HG03103 (cell line): ENCODE data around the gene EPHB1.

Experiments
- ATAC-seq: cut with Tn5 transposase; IDR thresholded peaks from one replicate; pipeline ENCODE4 v1.9.1; 2021; ENCODE audit warnings: low read depth; ENCODE audit not compliant: unreplicated experiment

The EPHB1 gene

DNA sequence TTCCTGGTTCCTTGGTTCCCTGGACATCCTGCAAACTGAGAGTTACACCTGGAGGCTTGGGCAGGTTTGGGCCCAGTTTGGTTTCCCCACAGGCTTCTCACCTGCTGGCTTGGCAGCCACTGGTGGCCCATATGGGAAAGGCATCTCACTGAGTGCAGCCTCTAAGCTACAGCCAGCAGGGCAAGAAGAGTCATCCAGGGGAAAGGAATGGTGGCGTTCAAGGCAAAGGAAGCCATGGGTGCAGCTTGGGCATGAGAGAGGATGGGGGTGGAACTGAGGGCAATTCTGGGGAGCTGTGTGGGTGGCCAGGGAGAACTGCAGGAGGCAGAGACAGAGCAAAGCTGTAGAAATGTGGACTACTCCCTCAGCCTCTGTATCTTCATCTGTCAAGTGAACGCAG, 106.4 kb downstream of the EPHB1 start:
- ATAC-seq = no peak

DNA sequence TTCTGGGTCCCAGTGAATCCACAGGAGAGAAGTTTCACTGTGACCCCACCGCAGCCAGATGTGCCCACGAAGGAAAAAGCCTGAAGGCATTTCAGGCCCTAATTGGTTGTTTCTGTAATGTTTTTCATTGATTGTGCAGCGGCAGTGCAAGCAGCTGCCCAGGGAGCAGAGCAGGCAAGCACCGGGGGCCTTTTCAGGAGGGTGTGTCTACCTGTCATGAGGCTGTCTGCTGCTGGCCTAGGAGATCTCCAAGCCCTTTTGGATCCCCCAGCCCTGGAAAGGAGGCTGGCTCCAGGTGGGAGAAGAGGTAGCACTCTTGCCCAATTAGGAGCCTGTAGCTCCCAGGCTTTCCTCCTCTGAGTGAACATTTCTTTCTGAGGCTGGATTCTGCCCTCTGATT, 108.8 kb downstream of the EPHB1 start:
- ATAC-seq = peak; percentile 26

DNA sequence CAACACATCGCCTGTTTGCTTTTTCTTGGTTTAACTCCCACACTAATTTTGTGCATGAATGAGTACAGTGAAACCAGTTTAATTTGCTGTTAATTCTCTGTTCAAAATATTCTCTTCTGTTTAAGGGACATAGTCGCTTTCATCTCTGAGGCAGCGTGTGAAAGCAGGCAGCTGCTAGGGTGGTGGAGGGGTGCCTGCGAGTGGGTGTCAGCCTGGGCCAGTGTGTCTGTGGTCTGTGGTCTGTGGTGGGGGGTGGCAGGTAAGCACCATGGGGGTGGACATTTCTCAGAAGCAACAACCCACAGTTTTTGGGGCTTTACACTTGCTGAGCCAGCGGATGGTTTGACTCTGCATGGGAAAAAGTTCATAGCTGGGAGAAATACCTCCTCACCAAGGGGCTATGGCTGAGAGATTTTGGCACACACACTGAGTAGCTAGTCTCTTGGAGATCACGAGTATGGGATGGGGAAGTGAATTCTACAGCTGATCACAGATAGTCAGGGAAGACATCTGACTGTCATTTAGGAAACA, 109.2 kb downstream of the EPHB1 start:
- ATAC-seq = peak; percentile 82

DNA sequence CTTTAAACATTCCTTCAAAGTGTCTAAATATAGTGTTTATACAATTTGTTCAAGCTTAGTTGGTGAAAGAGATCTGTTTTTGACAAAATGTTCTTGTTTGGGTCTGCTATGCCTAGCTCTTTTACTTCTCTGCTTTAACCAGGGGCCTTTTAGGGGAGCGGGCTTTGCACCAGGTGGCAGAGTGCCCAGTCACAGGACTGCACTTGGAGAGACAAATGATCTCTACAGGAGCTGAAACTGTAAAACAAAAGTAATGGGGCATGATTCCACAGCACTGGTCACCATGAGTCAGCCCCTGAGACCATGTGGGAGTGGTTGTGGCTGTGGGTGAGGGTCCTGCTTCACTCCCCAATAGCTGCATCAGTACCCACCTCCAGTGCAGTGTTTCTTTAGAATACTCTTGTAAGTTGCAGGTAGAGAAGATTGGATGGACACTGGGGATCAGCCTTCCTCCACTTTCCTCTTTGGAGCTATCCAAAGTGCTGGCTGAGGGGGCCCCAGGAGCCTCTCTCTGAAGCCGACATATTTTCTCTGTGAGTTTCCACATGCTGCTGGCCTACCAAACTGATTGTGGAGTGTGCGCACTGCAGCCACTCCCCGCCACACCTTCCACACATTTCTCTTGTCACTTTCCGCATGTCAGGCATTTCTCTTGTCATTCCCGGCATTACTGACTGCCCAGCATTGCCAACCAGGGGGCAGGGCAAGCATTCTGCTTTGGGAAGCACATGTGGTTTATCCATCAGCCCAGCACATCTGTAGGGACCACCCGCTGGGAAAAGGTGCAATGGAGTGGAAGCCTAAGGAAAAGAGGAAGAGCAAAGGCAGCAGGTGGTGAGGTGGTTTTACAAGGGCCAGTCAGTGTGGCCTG, 110.0 kb downstream of the EPHB1 start:
- peak; percentile 21 for ATAC-seq

DNA sequence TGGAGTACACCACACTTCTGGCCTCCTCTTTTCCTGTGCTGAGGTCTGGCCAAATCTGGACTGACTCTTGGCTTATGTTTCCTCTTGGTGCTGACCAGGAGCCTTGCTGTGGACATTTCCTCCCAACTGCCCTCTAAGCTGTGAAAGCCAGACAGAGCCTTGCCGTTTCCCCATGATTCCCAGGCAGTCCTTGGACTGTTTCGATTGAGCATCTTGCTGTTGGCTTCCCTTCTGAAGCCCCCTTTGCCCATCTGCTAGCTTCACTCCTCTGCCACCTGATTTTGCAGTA, 110.5 kb downstream of the EPHB1 start:
- no peak for ATAC-seq

DNA sequence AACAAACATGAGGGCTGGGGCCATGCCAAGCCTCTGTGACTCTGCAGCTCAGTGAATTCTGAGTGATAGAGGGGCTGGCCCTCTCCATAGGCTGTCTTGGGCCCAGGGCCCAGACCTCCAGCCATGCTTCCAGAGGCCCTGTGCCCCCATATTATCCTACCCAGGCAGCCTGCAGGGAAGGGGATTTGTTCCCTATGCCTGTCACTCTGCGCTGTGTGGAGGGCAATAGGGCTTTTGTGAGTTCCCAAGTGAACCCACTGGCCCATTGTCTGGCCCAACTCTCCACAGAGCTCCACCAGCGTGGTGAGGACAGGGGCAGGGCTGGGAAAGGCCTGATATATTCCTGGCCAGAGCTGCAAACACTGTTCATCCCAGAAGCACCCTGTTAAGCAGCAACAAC, 113.2 kb downstream of the EPHB1 start:
- no peak for ATAC-seq

DNA sequence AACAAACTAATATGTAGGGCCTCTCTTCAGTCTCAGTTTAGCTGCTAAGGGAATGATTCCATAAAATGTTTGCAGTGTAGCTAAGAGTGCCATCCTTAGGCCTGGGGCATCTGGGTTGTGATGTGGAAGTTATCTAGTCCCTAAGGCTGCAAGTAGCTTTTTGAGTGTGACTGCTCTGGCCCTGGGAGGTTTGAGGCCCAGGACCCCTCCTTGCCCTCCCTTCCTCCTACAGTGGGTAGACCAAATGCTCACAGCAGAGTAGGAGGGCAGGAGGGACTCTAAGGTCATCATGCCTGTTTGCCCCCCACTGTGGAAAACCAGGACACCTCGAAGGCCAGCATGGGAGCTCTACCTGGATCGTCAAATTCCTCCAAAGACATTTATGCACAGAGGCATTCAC, 115.0 kb downstream of the EPHB1 start:
- ATAC-seq = no peak

DNA sequence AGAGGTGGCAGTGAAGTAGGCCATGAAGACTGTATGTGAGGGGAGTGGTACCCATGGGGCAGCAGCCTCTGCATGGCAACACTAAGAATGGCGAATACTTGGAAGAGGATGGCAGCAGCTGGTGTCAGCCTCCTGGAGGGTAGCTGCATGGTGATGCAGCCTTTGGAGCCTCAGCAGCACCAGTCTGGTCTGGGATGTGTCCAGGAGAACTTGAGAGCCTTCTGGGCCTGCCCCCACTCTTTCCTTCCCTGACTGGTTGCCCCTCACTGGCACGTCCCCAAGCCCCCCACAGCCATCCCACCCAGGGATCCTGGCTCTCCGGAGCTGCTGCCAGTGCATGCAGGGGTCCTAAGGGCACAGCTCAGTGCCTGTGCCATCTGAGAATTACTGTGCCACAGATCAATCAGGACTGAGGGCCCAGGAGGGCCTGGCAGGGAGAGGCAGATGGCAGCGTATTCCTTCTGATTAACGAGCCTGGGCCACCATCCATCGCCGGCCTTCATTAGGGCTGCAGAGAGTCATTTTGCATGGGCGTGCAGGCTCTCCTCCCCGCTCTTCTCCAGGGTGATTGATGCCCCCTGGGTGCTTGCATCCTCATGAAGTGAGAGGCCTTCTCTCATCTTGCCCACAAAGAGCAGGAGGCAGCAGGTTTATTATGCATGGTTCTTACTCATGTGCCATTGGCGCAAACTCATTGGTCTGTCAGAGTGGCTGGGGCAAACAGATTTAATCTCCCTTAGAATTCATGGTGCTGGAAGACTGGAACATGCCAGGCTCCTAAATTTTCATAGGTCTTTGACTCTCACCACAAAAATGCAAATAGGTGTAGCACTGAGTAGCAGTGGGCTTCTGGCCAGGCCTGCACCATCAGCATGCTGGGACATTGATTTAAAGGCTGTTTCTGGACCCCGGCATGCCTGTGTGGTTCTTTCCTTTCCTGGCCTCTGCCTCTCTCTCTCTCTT, 116.8 kb downstream of the EPHB1 start:
- ATAC-seq = no peak

DNA sequence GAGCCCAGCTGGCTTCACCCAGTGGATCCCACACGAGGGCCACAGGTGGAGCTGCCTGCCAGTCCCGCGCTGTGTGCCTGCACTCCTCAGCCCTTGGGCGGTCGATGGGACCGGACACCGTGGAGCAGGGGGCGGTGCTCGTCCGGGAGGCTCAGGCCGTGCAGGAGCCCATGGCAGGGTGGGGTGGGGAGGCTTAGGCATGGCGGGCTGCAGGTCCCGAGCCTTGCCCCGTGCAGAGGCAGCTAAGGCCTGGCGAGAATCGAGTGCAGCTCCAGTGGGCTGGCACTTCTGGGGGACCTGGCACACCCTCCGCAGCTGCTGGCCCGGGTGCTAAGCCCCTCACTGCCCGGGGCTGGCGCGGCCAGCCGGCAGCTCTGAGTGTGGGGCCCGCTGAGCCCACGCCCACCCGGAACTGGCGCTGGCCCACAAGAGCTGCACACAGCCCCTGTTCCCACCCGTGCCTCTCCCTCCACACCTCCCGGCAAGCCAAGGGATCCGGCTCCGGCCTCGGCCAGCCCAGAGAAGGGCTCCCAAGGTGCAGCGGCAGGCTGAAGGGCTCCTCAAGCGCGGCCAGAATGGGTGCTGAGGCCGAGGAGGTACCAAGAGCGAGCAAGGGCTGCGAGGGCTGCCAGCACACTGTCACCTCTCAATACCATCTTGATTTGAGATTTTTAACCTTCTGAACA, 121.4 kb downstream of the EPHB1 start:
- ATAC-seq = no peak

DNA sequence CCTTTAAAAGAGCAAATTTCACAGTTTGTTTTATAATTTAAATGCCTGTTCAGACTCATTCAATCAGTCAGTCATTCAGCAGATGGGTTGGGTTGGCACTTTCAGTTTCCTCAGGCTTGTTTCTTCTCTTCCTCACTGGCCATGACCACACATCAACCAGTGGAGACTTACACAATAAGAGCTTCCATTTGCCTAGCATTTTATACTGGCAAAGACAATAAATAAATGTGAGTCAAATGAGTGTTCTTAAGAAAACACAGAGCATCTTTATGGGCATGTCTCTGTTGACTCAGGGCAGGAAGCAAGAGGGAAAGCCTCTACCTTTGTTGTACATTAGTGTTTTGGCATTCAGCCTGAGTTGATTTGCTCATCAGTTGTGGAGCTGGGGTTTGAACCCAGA, 122.6 kb downstream of the EPHB1 start:
- ATAC-seq = no peak

DNA sequence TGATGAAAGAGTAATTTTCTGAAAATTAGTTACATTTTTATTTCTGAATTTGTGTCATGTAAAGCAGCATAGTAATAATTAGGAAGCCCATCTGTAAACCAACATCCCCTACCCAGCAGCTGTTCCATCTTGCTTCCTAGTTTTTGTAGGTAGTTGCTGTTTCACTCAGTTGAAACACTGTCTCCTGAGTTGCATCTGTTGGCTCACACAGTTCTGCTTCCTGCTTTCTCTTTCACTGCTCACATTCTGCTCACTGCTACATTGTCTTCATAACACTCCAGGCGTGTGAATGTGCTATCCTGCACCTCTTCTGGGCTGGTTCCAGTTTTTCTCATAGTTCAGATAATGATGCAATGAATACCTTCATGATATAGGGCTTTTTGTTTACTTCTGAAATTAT, 123.4 kb downstream of the EPHB1 start:
- peak; percentile 93 for ATAC-seq

DNA sequence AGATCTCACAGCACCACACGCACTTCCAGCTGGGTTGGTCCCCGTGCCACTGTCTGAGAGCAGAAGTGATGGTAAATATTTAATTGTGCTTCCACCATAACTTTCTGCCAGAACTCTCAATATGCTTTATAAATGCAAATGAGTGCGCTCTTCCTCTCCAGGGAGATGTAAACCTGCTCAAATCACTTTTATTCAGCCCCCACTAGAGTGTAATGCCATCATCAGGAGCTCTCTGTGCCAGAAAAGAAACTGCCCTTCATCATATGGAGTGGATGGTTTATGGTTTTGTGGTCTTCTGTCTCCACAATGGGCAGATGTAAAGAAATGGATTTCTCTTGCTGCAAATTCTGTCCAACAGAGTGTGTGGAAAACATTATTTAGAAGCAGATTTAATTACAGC, 127.0 kb downstream of the EPHB1 start:
- ATAC-seq = no peak

DNA sequence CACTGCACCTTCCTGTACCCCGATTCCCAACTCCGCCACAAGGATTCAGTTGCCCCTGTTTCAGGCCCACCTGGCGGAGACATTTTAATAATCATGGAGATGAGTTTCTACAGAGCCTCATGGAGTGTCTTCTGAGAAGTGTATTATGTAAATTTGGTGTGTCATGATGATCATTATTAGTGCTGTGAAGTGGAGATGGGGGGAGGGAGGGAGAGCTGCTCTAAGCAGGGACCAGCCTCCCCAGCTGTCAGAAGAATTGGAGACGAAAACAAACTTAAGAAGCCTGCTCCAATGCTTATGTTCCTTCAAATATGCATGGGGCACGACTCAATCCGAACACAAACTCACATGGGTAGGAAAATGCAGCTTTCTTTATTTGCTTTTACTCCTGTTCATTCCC, 127.8 kb downstream of the EPHB1 start:
- no peak for ATAC-seq

DNA sequence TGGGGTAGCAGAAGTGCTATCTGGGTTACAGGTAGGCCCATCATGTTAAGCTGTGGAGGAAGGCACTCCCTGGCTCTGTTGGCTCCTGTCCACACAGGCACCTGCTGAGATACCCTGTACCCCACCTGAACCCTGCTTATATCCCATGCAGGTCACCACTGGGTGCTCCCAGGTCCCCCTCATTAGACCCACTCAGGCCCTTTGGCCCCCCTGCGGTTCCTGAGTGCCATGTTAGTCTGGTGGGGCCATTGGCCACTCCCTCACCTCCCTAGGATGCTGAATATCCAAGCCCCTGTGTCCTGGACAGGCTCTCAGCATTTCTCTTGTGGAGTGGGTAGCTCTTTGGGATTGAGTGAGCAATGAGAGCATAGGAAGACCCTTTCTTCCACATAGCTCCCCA, 128.2 kb downstream of the EPHB1 start:
- ATAC-seq = no peak

DNA sequence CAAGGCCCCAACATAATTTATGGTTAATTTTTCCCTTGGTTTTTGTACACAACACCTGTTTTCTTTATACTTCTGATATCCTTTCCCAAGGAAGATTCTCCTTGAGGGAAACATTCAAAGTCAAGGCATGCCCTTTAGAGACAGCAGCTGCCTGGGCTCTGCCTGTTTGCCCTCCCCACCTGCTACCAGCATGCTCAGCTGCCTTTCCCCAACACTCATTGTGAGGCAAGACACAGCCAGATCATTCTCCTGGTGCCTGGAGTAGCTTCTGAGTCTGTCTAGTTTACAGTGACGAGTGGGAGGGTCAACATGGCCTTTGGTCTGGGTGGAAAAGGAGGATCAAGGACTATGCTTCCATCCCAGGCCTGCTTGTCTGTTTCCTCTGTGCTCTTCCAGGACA, 132.5 kb downstream of the EPHB1 start:
- no peak for ATAC-seq

DNA sequence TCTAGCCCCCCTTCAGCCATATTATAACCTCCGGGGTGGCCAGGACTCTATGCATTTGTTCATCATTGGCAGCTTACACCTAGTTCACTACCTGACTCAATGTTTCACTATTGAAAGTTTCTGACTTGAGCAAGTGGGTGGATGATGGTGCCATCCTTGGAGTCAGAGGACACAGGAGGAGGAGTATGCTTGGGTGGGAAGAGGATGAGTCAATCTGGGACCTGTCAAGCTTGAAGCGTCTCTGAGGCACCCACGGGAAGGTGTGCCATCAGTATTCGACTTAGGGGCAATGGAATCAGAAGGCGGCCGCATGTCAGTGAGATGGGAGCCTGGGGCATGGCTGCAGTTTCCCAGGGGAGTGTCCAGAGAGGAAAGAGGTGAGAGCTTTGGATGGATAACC, 133.3 kb downstream of the EPHB1 start:
- ATAC-seq = no peak

DNA sequence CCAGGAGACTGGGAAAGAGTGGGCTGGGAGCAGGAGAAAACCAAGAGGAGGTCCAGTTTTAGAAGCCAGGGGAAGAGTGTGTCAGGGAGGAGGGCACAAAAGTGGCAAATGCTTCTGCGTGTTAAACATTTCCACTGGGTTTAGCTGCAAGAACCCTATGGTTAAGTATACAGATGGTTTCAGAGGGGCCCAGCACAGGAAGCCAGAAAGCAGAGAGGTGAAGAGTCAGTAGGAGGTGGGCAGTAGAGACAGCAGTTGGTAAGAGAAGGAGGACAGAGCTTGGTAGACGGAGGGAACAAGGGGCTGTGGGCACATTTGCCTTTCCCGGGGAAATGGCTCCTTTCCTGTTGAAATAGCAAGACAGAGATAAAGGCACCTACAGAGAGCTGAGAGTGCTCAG, 133.8 kb downstream of the EPHB1 start:
- no peak for ATAC-seq

DNA sequence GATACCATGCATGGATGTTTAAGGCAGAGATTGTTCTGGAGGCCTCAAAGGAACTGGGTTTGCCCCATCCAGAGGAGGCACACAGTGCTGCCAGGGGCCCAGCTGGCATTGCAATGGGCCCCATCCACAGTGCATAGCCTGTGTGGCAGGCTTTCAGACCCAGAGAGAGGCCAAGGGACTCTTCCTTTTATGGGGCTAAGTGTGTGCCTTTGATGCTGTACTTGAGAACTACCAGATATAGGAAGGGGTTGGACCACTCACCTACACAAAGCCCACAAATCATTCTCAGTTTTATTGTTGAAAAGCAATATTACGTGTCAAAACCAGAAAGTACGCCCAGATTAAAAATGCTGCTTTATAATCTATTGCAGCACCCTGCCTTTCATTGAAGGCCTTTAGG, 134.9 kb downstream of the EPHB1 start:
- ATAC-seq = no peak

DNA sequence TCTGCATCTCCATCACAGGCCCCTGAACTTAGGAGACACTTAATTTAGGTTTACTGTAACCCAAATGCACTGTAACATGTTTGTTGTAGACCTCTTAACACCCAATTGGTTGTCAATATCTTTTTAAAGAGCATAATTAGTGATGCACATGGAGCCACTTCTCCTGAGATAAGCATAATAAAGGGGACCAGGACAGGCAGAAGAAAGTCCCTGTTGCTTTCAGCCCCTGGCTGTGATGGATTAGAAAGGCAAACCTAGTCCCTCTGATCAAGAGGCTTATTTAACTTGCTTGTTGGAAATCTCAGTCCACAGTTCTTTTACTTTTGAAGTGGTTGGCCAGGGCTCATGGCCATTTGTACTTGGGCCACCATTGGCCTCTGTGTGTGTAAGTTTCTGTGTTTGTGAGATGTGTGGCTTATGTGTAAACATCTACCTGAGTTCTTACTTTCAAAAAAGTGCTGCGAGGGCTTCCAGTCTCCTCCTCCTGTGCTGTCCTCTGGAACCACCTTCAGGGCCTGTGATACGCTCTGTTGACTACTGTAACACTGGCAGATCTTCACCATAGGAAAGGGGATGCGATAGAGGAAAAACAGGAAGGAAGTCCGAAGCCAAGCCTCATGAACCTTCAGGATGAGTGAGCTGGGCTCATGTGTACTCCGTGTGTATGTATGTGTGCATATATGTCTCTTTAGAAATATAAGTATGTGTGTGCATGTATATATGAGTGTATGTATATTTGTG, 136.2 kb downstream of the EPHB1 start:
- no peak for ATAC-seq

DNA sequence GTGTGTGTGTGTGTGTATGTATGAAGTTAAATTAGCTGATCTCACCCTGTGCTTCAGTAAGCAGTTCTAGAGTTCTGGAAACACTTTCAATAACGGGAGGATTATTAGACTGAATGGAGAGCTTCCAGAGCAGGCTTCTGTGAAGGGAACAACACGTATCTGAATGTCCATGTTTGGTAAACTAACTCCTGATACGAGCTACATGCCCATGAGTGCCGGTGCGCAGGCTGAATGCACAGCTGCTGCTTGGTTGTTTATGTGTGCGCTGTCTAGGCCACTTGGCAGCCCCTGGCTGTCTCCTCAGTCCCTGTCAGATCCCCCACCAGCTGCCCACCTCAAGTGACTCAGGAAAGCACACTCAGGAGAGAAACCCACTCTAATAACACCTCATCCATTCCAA, 137.0 kb downstream of the EPHB1 start:
- ATAC-seq = no peak
